Activated CD8-positive, alpha-beta memory T cell treated with anti-CD3 and anti-CD28 coated beads, Interleukin-2, amount 50 U/mL, for 24 hours (primary cell): ENCODE results near the gene SEC11A.
"Not testable (repeated sequence)": the region's sequence is repeated elsewhere in the genome, so short reads cannot be mapped to it uniquely, and the experiment has no call there.

Experiments
- DNase-seq: peaks from one replicate; pipeline ENCODE4 v3.0.0-alpha.2; 2020; ENCODE audit errors: extremely low read depth

SEC11A gene

DNA sequence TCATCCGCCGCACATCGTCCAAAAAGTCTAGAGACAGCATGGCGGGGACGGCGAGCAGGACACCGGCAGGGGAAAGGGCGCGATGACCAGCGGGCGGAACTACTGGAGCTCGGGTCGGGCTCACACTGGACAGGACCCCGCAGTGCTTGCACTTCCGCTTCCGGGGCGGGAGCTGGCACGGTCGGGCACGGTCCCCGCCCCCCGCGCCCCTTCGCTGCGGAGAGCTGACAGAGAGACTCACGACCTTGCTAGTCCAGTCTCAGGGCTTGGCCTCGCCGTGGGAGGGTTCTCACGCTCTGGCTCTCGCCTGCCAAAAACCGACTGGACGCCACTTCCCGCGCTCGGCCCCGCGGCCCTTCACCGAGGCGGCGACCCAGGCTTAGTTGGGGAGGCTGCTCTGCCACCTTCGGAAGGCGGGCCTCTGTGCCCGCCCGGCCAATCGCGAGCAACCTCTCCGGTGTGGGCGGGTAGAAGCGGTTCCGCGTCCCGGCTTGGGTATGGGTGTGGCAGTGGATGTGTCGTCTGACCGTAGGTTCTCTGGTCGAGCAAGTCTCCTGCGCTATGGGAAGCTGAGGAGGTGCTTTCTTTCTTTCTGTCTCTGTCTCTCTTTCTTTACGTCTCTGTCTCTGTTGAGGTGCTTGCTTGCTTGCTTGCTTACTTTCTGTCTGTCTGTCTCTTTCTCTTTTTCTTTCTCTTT is at the start of gene SEC11A:
Gene SEC11A (minus strand): TSS at position 104 of the 697 bp plus-strand sequence. CDS start 64 bp downstream, at position 40.
- DNase-seq, result peak; percentile 84

DNA sequence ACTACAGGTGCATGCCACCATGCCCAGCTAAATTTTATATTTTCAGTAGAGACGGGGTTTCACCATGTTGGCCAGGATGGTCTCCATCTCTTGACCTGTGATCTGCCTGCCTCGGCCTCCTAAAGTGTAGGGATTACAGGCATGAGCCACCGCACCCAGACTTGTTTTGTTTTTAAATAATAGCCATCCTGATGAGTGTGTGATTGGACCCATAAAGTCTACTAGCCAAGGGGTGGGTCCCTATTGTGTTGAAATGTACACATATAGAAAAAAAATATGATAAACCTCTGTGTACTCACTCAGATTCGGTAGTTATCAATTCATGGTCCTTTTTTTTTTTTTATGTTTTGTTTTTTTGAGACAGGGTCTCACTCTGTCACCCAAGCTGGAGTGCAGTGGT is 49.7 kb upstream of the SEC11A start:
- no peak for DNase-seq

DNA sequence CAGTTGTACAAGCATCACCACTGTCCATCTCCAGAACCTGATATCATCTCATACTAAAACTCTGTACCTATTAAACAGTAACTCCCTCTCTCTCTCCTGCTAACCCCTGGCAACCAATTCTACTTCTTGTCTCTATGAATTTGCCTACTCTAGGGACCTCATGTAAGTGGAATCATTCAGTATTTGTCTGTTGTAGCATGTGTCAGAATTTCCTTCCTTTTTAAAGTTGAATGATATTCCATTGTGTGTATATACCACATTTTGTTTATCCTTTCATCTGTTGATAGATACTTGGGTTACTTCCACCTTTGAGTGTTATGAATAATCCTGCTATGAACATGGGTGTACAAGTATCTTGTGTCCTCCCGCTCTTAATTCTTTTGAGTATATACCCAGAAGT is 49.0 kb upstream of the SEC11A start:
- no peak for DNase-seq

DNA sequence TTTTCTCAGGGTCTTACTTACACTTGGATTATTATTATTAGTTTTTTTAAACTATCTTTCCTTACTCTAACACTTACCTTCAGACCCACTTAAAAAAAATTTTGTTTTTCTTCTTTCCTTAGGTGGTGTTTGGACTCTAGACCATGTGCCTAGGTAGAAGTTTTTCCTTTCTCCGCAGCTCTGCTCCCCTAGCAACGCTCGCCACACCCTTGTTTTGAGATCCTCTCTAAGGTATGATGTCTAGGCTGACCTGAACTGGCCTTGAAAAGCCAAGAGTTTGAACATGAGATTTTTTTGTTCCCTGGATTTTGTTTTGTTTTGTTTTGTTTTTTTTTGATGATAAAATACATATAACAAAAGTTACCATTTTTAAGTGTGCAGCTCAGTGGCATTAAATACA is 48.6 kb upstream of the SEC11A start:
- DNase-seq, result no peak

DNA sequence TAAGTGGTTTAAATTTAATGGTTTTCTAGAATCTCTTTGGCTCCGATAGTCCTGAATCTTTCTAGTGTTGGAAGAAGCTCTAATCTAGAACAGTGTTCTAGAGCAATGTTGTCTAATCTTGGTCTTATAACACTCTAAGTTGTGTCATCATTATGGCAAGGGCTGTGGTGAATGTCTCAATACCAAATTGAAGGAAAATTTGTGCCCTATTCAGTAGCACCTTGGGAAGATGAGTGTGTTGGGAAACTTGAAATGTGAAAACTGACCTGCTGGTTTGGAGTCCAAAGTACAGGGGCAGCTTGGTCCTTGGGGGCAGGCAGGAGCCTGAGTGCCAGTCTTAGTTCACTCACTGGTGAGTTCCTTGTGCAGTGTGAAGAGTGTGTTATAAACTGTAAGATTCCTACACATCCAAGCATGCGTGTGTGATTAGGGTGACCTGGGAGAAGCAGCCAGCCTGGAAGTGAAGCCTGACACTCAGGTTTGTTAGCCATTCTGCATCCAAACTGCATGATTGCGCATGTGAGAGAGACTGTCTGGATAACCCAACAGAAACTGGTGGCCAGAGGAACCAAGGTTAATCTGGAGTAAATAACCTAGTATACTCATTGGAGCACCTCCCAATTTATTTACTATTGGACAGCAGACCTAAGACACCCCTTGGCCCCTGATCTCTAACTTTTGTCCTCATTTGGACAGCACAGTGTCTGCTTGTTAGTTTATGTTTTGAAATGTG is 47.1 kb upstream of the SEC11A start:
- no peak for DNase-seq

DNA sequence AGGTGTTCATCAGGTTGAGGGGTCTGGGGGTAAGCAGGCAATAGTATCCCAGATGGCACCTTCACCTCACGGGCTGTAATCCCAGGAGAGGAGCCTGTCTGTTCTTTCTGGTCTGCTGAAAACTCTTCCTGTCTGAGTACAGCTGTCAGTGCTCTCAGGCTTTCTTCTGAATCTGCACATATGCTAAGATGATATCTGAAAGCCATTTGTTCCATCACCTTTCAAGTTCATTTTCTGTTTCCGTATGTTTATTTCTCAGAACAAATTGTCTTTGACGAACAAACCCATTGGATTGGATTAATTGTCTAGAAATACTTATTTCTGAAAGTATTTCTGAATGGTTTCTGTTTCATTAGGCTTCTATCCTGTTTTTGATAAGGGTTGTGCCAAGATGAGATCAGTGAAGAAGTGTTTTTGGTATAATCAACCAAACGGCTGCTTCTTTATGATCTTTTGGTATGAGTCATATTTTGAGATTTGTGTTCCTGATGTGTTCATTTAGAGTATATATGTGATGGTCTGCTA is 45.7 kb upstream of the SEC11A start:
- no peak for DNase-seq

DNA sequence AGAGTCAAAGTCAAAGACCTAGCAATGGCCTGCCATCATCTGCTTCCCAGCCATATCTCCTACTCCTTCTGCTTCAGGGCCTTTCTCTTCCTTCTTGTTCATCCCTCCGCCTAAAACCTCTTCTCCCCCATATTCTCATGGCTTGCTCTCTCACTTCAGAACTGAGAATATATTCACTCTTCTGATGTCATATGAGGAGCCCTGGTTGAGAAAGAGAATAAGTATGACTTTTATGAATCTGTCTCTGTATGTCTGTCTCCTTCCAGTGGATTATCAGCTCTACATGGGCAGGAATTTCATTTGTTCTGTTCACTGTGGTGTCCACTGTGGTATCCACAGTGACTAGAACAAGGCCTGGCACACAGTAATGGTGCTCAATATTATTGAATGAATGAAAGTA is 44.3 kb upstream of the SEC11A start:
- DNase-seq, result no peak

DNA sequence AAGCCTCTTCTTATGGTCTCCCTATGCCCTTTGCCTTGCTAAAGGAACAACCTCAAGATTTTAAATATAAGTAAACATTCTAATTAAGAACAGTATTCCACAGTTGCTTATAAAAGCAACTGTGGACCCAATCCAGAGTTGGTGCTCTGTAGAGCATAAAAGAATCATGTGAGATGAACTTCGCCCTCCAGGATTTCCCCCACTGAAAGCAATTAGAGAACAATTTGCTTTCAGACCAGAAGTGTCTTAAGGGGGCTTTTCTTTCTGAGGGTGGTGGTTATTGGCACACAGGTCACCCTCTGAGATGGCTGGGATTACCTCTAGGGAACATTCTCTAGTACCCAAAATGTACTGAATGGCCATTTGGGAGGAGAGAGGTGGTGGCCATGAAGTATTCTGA is 43.1 kb upstream of the SEC11A start:
- no peak for DNase-seq

DNA sequence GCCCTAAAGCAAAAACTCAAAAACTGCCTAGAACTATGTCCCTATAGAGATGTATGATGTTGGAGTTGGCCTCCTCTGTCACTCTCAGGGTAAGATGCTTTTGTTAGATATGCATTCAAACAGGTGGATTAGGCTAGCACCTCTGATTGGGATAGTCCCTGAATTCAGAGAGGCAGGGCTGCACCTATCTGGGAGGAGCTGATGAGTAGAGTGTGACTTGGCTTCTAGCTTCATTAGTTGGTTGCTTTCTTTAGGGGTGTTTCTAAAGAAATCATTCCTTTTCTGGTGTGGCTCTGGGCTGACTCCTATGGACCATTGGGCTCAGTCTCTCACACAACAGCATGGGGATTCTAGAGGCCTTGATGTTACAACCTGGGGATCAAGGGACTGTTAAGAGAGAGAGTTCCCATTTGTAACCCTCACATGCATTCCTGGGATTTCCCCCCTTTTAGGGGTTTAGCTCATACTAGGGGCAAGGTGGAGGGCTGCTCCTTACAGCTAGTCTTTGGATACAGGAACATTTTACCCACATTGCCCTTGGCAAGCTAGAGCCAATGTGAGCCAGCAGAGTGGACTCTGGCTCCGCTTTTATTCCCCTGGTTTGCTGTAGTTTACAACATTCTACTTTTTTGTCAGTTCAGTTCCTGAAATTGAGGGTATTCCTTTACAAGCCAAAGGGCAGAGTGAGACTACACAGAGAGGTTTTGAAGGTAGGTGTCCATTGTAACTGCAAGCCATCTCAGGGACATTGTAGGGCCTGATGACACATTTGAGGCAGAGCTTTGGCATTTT is 40.0 kb upstream of the SEC11A start:
- no peak for DNase-seq

DNA sequence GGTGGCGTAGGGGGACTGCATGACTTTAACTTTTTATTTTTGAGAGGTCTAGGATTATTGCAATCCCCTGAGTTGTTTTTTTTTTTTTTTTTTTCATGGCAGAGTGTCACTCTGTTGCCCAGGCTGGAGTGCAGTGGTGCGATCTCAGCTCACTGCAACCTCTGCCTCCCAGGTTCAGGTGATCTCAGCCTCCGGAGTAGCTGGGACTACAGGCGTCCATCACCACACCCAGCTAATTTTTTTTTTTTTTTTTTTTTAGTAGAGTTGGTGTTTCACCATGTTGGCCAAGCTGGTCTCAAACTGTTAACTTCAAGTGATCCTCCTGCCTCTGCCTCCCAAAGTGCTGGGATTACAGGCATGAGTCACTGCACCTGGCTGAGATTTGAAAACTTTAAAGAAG is 39.0 kb upstream of the SEC11A start:
- DNase-seq, result not testable (repeated sequence)

DNA sequence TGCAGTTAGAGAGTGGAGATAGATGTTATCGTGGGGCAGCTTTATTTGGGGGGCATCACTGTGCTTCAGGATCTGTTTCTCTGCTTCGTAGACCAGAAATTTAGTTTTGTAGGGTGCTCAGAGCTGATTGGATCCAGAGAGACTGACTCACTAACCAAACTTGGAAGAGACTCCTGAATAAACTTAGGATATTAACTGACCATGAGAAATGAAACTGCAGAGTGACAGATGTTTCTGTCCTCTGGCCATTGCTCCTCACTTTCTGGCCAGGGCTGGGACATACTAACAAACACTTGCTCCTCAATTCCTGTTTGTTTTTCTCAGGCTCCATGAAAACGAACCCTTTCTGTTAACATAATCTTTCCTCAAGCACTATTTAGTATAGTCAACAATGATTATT is 36.8 kb upstream of the SEC11A start:
- DNase-seq, result no peak

DNA sequence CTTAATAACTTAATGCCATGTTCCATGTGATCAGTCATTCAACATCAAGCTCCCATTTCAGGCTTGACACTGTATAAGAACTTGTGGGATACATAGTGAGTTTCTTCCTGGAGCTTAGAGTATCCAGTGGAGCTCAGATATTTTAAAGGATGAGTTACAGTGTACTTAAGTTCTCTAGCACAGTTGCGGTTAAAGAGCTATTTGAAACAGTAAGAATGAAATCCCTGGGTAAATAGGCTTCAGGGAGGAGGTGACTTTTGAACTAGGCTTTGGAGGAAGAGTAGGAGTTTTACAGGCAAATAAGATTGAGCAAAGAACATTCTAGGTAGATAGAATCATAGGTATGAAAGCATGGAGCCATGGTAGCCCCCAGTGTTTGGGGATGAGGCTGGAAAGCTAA is 36.3 kb upstream of the SEC11A start:
- no peak for DNase-seq

DNA sequence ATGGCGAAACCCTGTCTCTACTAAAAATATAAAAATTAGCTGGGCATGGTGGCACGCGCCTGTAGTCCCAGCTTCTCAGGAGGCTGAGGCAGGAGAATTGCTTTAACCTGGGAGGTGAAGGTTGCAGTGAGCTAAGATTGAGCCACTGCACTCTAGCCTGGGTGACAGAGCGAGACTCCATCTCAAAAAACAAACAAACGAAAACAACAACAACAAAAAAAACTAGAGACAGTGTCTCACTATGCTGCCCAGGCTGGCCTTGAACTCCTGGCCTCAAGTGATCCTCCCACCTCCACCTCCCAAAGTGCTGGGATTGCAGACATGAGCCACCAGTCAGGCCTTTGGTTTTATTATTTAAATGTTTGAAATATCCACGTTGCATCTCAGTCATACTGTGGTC is 35.8 kb upstream of the SEC11A start:
- not testable (repeated sequence) for DNase-seq

DNA sequence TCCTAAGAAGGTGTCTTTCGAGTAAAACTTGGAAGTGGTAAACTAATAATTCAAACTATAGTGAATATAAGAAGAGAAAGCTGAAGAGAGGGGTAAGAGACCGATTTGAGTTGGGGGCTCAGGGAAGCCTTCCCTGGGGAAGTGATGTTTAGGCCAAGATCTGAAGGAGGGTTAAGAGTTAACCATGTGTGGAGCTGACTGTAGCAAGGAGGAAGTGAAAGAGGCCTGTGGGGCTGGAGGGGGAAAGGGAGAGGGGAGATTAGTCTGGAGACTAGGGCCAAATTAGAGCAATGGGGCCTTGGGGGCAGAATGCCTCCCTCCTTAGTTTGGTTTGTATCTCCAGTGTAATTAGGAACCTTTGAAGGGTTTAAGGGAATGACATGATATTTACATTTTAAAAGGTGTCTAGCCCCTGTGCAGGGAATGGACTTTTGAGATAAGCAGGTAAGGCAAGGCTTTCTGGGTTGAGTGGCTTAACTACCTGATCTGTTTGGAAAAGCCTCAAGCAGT is 34.7 kb upstream of the SEC11A start:
- no peak for DNase-seq

DNA sequence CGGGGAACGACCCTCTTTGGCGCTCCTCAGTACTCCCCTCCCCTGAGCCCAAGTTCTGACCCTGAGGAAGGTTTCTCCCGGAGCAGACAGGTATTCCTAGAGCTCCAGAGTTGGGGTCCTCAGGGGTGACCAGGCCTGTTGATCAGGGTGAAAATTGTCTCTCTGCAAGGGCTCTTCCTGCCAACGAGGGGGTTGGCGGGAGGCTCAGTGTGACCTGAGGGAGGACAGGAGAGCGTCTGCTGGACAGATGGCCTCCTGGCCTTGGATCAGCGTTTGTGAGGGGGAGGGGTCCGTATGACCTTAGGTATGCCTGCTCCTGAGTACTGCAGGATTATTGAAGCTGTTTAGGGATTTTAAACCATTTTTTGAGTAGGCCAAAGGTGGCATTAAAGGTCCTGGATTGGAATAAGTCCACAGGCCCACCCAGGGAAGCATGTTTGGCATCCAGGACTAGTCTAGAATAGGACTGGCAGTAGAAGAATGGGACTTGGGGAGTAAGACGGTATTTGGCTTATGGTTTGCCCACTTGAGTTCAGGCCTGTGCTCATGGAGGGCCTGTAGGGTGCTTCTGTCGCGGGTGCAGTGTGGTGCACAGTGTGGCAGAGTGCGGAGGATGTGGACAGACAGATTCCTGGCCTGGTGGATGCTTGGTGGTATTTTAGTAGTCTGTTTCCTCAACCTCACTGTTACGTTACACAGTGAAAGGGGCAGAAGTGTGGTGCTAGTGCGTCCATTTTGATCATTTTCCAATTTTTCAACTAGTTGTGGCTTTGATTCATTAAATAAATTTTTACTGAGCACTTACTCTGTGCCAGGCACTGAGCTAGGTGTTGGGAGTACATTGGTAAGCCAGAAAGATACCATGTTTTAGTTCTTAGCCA is 33.4 kb upstream of the SEC11A start:
- DNase-seq, result no peak

DNA sequence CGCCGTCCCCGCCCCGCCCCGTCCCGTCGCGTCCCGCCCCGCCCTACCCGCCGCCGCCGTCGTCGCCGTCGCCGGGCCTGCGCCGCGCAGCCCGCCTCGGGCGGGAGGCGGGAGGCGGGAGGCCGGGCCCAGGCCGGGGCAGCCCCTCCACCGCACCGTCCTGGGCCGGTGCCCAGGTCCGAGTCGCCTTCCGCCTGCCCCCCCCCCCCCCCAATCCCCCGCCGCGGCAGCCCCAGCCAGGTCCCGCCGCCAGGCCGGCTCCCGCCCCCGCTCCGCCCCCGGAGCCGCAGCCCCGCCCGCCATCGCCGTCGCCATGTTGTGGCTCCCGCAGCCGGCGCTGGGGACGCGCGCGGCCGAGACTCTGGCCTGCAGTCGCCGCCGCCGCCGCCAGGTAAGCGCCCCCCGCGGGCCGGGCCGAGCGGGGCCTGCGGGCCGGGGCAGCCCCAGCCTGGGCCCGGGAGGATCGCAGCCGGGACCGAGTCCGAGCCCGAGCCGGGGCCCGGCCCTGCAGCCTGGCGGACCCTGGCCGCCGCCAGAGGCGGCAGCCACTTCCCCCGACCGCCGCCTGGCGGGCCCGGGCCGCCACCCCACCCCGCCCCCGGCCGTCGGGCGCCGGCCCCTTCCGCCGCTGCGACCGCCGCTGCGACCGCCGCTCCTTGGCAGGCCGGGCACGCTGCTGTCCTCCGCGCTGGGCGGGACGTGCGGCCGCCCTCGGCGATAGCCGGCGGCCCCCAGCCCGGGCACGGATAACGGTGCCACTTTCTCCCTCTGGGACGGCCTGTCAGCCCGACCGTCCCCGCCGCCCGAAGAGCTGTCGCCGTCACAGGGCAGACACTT is 32.6 kb upstream of the SEC11A start, which contains the start of gene ZNF592:
Gene ZNF592 (plus strand): TSS at position 319 of the 837 bp plus-strand sequence. CDS start 34,084 bp downstream, outside the sequence.
- DNase-seq, result no peak

DNA sequence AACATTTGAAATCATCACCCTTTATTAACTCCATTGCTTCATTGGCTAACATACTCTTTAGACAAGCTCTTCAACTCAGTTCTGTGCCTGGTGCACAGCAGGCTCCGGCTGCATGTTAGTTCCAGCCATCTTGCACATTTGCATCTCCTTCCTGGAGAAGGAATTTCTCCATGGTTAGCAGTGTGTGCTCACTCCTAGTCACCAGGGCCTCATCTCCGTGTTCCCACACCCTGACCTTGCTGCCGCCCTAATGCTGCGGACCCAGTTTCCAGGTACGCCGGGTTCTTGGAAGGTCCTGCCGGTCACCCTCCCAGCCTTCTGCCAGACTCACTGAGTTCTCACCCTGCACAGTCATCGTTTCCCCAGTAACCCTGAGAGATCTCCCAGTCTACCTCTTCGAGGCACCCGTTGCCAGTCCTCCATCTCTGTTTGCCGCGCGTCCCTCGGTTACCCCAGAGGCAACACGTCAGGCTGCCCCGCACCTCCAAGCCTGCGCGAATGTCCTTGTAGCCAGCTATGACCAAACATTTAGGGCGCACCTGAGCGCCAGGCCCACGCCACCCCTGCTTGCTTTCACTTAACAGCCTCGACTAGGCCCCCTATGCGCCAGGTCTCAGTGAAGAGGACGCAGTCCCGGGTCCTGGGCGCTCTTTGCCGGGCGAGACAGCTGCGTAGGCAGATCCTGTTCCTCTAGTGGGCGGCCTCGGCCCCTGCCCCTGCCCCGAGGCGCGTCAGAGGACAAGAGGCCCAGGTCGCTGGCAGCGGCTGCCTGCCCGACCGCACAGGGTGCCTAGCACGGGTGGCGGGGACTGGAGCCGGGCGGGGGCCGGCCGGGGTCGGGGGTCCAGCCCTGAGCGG is 31.7 kb upstream of the SEC11A start:
- DNase-seq, result no peak

DNA sequence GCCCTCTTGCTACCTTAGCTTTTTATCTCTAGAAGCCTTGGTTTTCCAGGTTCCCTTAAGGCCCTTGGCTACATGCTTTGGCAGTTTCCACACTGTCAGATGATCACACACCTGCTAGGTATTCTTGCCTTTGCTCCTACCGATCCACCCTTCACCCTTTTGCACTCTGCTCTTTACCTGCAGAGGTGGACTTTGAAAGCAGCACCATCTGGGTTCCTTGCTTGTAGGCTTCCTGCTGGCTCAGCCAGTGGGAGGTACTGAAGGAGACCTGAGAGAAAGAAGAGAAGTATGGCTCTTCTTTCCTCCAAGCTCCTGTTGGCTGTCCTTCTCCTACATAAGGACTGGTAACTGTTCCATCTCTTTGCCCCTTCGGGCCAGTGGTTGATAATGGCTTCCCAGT is 25.2 kb upstream of the SEC11A start:
- DNase-seq, result no peak

DNA sequence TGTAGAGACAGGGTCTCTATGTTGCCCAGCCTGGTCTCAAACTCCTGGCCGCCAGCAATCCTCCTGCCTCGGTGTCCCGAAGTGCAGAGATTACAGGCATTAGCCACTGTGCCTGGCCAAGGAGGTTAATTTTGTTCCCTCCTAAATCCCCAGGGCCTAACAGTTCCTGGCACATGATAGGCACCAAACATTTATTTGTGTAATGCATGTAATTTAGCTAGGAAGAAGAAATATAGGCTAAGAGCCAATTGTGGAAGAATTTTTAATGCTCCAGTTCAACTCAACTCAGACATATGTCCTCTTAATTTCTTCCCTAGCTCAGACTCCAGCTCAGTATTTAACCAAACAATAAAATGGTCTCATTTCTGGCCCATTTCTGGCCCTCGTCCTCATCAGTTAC is 24.8 kb upstream of the SEC11A start:
- DNase-seq, result no peak
